GM18951 (cell line): ENCODE data around the gene FN3K.

ENCODE experiments used
- POLR2A ChIP-seq: IDR thresholded peaks from 4 replicates; pipeline ENCODE4 v1.6.1; 2011; ENCODE audit warnings: mild to moderate bottlenecking; ENCODE audit not compliant: insufficient read length, insufficient read depth; ENCODE audit errors: extremely low read depth
- in situ Hi-C: fragments of 300-500 bp; cut with MboI; formaldehyde crosslinking; loops from one replicate; pipeline ENCODE4 v1.12.0; 2022; ENCODE audit warnings: low sequenced_read_pairs, mixed read lengths, inconsistent platforms; ENCODE audit not compliant: unreplicated experiment

FN3K gene

DNA sequence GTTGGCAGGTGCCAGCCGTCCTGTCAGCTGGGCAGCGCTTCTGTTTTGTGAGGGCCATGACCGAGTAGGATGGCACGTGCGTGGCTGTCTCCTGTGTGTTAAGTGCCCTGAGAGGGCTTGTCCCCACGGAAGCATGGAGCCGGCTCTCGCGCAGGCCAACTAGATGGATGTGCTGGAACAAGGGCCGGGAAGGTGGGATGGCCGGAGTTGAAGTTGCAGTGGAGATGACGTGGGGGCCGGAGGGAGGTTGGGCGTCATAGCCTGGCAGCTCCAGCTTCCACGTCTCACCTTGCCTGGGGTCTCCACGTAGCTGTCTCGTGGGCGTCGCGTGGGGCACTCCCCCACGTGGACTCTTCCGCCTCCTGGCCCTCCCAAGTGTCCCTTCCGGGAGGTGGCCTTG lies 44.1 kb downstream of the FN3K start:
- no peak for TF ChIP-seq POLR2A
- in situ Hi-C loops, result loop anchor here (10.0 kb wide), 1 partner anchor 95 kb away; no protein-coding TSS in a partner anchor

DNA sequence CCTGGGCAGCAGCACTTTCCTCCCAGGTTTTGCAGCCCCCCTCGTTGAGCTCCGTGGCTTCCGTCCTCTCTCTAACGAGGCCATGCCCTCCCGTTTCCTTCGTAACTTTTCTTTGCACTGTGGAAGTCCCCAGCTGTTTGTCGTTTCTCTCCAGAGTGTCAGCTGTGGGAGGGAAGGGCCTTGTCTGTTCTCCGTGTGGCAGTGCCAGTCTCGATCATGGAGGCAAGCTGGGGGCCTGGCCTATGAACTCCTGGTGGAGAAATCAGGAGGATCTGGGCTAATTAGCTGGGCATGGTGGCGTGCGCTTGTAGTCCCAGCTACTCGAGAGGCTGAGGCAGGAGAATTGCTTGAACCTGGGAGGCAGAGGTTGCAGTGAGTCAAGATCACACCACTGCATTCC lies 44.8 kb downstream of the FN3K start:
- TF ChIP-seq POLR2A, result no peak
- in situ Hi-C loops, result loop anchor here (10.0 kb wide), 2 partner anchors 145 to 175 kb away; no protein-coding TSS in a partner anchor

DNA sequence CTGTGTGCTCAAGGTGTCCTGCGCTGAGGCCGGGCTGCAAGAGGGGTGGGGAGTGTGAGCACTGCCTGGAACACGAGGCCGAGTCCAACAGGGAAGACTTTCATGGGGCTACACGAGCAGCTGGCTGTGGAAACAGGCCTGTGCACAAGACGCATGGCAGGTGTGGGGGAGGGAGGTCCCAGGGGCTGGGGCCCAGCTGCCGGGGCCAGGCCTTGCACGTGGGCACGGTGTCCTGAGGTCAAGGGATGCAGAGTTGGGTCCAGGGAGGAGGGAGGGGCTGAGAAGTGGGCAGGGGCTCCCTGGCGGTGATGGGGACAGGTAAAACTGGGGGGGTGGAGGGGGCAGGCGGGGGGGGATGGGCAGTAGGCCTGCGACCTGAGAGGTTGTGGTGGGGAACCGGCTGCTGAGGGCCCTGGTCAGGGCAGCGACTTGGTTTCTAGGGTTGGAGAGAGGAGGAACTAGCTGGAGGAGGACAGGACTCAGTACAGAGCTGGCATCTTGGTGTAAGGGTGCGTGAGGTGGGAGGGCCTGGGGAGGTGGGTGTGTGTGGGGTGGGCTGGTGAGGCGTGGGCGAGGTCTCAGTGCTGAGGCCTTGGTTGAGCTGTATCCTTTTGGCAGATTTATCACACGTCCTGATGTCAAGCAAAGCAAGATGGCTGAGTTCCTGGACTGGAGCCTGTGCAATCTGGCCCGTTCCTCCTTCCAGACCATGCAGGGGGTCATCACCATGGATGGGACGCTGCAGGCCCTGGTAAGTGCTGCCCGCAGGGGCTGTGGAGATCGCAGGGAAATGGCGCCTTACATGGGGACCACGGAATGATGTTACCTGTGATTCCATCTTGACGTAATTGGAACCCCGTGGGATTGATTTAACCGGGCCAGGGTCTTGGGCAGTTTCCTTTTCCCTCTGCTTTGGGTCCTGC lies 45.8 kb downstream of the FN3K start:
- no peak for TF ChIP-seq POLR2A
- in situ Hi-C loops, result loop anchor here (10.0 kb wide), 2 partner anchors 144 to 174 kb away; no protein-coding TSS in a partner anchor

DNA sequence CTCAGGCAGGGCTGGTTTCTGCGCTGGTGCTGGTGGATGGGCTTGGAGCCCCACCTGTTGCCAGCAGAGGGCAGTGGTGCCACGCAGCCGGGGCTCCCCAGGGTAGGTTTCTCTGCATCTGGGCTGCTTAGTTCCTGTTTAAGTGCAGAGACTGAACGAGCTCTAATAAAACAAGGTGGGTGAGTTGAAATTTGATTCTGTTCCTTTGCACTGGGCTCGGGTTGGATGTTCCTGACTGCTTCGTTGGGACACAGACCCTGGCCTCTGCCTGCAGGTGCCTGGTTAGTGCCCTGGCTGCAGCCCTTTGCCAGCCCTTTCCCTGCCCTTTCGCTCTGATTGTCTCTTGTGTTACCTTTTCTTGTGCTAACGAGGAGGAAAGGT lies 46.5 kb downstream of the FN3K start:
- TF ChIP-seq POLR2A, result no peak
- in situ Hi-C loops, result loop anchor here (10.0 kb wide), 2 partner anchors 143 to 173 kb away; no protein-coding TSS in a partner anchor

DNA sequence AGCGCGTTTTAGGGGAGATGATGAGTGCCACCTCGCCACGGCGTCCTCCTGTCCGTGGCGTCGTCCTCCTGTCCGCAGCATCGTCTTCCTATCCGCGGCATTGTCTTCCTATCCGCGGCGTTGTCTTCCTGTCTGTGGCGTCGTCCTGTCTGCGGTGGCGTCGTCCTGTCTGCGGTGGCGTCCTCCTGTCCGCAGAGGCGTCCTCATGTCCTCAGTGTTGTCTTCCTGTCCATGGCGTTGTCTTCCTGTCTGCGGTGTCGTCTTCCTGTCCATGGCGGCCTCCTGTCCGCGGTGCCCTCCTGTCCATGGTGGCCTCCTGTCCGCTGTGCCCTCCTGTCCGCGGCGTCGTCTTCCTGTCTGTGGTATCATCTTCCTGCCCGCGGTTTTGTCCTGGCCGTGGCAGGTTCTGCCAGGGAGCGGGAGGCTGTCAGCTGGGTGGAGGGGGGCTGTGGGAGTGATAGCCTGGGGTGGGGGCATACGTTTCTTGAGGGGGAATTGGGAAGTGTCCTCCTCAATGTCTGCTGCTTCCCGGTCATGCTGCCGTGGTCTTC lies 47.3 kb downstream of the FN3K start:
- TF ChIP-seq POLR2A, result no peak
- in situ Hi-C loops, result loop anchor here (10.0 kb wide), 2 partner anchors 142 to 172 kb away; no protein-coding TSS in a partner anchor

DNA sequence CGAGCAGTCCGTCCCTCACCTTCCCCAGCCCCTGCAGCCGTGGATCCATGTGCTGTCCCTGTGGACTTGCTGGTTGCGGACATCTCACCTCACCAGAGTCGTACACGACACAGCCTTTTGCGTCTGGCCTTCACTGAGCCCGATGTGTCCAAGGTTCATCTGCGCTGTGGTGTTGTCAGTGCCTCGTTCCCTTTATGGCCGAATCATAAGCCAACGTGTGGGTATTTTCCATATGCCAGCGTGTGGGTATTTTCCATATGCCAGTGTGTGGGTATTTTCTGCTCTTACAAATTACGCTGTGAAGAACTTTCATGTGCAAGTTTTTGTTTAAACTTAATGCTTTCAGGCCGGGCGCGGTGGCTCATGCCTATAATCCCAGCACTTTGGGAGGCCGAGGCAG lies 48.1 kb downstream of the FN3K start:
- in situ Hi-C loops, result loop anchor here (10.0 kb wide), 2 partner anchors 141 to 171 kb away; no protein-coding TSS in a partner anchor

DNA sequence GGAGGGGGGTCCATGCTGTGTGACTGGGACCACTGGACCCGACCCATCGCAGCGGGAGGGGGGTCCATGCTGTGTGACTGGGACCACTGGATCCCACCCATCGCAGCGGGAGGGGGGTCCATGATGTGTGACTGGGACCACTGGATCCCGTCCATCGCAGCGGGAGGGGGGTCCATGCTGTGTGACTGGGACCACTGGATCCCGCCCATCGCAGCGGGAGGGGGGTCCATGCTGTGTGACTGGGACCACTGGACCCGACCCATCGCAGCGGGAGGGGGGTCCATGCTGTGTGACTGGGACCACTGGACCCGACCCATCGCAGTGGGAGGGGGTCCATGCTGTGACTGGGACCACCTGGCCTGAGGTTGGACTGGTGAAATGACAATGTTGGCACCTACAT lies 50.2 kb downstream of the FN3K start:
- in situ Hi-C loops, result loop anchor here (10.0 kb wide), 2 partner anchors 139 to 169 kb away; no protein-coding TSS in a partner anchor

More for the DNA sequence above, 48.1 kb downstream of the FN3K start:
- no peak for TF ChIP-seq POLR2A

DNA sequence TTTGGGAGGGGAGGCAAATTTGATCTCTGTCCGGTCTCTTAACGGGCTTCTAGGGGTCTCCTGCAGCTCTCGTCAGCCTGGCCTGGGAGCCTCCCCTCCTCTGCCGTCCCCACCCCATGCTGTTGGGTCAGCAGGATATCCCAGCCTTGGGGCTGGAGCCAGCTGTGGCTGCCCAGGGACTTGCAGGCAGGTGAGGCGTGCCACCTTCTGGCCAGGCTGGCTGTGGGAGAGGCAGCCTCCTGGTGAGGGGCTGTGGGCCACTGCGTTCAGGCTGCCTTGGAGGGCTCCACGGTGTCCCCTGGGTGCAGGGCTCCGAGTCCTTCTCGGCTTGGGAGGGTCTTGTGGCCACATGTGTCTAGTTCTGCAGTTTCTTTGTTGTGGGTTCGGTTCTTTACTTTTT lies 51.0 kb downstream of the FN3K start:
- in situ Hi-C loops, result loop anchor here (10.0 kb wide), 2 partner anchors 138 to 168 kb away; no protein-coding TSS in a partner anchor
- TF ChIP-seq POLR2A, result no peak

DNA sequence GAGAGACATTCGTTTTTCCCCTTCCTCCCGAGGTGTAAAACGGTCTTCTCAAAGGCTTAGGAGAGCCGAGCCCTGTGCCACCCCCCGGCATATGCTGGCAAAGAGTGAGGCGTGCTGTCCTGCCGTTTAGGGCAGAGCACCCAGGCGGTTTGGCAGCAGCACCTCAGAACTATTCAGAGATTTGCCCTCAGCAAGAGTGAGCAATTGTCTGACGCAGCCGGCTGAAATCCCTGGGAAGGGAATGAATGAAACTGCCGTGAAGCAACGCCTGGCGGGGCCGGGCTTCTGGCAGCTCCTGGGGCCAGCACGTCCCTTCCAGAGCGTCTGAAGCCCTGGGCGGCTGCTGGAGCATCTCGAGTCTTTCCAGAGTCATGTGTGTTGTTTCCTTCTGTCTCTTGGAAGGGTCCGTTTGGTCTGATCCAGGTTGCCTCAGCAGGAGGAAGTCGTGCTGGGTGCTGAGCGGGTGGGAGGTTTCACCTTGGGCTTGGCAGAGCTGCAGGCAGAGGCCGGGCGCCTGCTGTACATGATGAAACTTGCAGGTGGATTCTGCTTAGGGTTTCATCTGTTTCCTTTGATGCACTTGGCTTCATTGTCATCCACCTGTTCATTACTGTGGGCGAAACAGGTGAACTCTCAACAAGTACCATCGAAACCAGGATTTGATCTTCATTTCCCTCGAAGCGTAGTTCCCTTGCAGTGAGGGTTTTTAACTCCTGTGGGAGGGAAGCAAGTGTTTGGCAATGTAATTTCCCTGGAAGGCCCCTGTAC lies 51.9 kb downstream of the FN3K start:
- no peak for TF ChIP-seq POLR2A
- in situ Hi-C loops, result loop anchor here (10.0 kb wide), 2 partner anchors 138 to 168 kb away; no protein-coding TSS in a partner anchor

DNA sequence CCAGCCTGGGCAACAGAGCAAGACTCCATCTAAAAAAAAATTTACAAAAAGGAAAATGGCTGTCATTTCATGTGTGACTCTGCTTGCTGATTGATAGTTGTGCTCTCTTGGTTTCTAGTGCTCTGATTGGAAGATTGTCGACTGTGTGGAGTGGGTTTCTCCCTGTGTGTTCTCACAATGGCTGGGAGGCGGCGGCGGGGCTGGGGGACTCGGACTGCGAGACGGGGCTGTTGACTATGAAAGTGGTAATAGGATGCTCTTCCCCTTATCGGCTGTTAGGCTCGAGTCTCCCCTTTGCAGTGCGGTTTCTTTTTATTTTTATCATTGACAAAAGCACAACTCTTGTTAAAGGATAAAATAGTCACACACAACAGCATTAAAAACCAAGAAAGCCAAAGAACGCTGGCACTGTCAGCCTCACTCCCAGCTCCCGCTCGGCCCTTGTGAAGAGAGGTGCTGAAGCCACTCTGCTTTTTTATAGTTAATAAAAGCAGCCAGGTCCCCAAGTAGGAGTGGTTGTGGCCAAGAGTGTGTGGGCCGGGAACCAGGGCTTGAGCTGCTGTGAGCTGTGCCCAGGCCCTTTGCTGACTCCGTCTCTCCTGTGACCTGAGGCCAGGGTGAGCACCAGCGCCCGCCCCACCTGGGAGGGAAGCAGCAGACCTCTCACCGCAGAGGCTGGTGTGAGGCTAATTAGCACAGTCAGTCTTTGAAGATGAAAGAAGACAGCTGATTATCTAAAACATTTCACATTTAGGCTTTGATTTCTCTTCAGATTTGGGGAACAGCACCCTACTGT lies 53.0 kb downstream of the FN3K start:
- in situ Hi-C loops, result loop anchor here (10.0 kb wide), 2 partner anchors 136 to 166 kb away; no protein-coding TSS in a partner anchor
- TF ChIP-seq POLR2A, result no peak

DNA sequence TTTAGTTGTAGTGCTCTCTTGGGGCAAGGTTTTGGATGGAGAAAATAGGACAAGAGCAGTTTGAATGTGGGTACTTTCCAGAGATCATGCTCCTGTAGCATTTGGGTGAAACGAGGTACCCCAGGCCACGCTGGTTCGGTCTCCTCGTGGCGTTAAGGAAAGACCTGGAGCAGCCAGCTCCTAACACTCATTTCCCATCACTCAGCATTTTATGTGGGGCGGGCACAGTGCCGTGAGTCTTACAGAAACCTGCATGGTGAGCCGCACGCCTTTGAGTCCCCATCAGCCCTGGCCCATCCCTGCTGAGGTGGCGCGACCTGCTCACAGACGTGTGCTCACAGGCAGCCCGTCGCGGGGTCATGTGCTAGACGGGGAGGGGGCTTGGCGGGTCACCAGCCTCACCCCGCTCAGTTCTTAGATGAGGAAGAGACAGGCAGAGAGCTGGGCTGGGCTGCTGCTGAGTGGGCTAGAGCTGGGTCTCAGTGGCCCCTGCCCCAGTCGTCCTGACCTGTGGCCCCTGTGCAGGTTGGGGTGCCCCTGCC lies 53.7 kb downstream of the FN3K start:
- TF ChIP-seq POLR2A, result no peak
- in situ Hi-C loops, result loop anchor here (10.0 kb wide), 2 partner anchors 136 to 166 kb away; no protein-coding TSS in a partner anchor

DNA sequence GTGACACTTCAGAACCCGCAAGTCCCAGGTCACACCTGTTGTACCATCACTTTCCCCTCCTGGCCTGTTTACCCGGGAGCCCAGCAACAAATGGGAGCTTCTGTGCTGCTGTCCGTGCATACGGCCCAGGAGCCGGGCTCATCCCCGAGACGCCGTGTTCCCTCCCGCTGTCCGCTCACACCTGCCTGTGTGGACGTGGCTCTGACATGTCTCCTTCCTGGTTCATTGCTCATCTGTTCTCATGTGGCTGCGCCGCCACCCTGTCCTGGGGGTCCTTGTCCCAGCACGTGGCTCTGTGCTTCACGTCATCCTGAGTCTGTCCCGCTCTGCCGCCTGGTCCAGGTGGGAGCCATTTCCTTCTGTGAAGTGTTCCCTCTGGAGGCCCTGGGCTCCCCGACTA lies 54.4 kb downstream of the FN3K start:
- in situ Hi-C loops, result loop anchor here (10.0 kb wide), 2 partner anchors 135 to 165 kb away; no protein-coding TSS in a partner anchor
- TF ChIP-seq POLR2A, result no peak
